Measurements from ENCODE around the gene WRNIP1.
"Not testable (repeated sequence)": the region's sequence is repeated elsewhere in the genome, so short reads cannot be mapped to it uniquely, and the experiment has no call there.

WRNIP1 gene

DNA sequence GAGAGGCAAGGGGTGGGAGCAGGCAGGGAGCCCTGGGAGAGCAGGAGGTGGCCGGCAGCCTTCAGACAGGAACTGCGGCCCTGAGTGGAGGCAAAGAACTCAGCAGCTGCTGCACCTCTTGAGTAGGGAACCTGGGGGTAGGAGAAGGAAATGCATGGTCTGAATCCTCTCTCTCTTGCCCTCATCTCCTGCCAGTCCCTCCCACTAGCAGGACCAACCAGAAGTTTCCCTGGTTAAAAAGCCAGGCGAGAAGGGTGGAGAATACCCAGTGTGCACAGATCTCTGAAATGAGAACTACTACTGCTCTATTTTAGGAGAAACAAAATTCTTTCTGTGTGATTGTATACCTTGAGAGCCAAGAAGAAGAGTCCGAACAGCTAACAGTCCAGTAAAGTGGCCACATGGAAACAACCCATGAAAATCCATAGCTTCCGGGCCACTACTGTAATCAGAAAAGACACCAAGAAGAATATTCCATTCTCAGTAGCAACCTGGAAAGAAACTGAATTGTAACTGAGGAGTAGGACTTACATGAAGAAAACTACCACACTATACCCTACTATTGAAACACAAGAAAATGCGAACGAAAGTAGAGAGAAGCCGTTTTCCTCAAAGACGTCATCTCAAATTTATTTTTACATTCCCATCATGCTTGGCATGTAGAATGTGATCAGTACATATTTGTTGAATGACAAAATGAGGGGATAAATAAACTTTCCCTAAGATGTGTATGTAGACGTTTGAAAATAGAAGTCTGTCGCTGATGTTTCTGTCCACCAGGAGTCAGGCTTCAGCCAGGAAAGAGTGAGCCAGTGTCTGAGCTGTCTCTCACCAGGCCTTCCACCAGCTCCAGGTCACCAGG is 25.6 kb downstream of the WRNIP1 start:
- DNase-seq, result peak; percentile 36

DNA sequence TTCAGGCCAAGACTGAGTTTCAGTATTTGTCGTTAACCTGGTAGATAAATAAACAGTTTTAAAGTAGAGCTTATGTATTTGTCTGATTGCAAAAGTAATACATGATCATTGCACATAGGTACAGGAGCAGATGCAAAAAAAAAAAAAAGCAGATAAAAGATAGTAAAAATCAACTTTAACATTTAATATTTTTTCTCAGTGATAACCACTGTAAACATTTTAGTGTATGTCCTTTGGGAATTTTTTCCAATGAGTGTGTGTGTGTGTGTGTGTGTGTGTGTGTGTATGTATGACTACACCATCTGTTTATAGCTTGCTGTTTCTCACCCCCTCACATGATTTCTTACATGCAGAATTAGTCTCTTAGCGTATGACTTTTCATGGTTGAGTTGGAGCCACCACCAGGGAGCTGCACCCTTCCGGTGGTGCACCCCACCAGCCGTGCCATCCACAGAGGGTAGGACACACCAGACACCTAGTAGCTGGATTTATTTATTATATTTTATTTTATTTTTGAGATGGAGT is 26.3 kb downstream of the WRNIP1 start:
- no peak for DNase-seq

DNA sequence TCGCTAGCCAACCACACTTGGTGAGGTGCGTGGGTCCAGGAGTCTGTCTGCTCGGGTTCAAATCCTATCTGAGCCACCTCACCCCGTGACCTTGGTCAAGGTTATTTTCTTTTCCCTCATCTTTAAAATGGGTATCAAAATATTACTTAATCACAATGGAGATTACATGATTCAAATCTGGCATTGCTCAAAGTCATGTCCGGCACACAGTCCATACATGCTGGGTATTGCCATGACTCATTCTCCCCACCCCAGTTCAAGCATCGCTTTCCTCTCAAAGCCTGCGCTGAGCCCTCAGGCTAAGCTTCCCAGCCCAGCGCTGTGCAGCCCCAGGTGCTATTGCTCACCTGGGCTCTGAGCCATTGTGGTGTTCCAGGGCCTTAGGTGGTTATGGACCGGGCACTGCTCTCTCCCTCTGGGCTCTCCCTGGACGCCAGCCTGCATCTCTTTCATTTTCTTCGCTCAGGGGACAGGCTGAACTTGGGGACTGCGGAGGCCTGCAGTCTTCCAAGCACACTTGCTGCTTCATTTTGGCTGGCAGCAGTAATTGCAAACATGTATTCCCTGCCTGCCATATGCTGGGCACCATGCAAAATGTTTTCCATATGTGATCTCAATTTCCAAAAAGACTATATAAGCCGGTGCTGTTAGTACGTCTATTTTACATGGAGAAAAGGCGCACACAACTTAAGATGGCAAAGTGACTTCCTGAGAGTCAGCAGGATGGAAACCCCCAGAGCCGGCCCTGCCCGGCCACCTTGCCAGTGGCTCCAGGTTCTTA is 27.3 kb downstream of the WRNIP1 start:
- no peak for DNase-seq

DNA sequence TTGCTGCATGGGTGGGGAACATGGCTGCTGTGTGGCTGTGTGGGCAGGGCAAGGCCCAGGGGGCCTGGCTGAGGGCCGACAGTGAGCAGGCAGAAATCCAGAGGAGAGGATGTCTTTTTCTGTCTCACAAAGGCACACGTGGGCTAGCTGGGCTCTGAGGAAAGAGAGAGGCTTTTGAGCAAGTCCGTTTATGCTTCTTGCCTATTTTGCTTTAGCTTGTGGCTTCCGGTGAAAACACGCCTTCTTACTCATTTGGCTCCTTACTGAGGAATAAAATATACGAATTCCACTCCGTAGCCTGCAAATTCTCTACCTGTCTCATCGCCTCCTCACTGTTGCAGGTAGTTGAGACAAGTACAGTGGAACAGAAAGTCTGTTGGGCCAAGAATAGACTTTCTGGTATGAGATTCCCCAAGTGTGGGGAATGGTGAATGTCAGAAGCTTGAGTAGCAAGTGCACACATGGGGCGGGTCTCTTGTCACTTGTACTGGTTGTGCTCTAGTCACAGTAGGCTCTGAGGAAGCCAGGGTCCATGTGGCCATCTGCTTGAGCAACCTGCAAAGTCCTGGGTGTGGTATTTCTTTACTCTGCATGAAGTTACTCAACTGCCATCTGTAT is 28.4 kb downstream of the WRNIP1 start:
- DNase-seq, result peak; percentile 12

DNA sequence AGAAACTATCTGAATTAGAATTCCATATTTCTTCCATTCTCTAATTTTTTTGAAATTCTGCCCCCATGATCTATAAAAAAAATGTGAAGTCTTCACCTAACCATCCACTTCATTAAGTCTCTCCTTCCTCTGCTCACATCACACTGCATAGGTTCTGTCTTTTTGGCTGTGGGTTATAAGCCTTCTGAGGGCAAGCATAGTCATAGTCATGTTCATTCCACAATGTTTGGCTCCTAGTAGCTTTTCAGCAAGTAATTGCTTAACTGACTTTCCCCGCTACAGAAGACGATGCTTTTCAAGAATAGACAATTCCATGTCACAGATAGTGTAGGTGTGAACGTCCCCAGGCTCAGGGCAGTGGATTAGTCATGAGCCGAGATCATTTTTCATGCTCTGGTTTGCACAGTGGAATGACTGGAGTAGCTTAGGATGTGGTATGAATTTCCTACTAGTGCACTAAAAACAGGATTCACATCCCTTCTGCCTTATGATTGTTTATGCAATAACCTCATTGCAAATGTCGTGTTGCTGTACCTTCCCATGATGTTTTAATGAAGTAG is 29.1 kb downstream of the WRNIP1 start:
- no peak for DNase-seq

DNA sequence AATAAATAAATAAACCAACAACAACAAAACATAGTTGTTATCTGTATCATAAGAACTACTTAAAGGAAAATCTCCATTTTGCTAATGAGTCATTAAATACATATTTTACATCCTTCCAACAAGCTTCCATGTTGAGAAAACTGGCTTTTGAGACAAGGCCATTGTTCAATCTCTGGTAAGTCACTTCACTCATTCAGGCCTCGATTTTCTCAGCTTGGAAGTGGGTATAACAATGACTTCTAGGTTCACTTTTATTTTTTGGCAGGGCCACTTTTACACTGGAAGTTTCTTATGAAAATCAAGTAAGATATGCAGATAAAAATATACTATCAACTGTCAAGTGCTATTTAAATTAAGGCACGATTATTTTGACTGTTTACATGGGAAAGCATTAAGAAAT is 30.0 kb downstream of the WRNIP1 start:
- no peak for DNase-seq

DNA sequence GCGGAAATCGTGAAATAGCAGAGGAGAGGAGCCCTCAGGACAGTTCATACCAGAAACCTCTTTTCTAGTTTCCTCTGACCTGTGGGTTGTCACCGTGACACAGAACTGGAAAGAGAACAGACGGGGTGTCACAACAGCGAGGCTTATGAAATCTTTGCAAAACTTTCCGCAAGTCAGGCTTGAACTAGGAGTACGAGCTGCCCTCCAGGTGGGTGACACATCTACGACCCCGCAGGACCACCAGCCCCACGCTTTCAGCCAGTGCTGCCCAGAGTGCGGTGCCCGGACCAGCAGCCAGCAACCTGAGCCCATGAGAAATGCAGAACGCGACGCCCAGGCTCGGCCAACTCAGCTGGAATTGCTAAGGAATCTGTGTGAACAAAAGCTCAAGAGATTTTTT is 30.8 kb downstream of the WRNIP1 start:
- DNase-seq, result no peak

DNA sequence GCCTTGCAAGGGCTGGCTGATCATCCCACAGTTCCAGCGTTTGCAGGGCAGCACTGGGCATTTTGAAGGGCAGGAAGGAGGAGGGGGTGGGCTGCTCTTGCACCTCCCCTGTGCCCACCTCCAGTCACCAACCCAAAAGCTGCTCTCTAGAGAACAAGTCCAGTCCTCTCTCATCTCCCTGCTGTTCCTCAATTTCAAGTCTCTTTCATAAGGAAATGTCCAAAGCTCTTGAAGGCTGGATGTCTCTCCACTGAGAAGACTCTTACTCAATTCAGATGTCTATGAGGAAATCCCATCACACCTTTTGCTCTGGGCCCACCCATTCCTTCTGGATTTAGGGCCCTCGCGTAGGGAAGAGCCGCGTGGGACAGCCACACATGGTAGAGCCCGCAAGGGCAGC is 31.7 kb downstream of the WRNIP1 start:
- no peak for DNase-seq

DNA sequence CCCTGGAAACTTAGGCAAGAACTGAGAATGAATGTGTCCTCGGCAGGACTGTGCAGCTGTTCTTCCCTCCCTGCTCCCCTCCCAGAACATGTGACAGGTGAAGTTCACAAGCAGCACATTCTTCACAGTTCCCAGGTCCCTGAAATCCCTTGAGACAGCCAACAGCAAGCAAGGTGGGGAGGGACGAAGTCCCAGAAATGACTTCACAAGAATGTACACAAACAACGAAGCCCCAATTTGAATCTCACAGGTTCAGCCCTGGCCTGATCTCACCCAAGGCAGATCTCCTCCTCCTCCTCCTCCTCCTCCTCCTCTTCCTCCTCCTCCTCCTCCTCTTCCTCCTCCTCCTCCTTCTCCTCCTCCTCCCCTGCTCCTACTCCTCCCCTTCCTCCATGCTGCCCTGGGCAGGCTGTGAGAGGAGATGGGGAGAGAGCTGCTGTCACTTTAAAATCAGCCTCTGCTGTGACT is 32.4 kb downstream of the WRNIP1 start:
- DNase-seq, result no peak

DNA sequence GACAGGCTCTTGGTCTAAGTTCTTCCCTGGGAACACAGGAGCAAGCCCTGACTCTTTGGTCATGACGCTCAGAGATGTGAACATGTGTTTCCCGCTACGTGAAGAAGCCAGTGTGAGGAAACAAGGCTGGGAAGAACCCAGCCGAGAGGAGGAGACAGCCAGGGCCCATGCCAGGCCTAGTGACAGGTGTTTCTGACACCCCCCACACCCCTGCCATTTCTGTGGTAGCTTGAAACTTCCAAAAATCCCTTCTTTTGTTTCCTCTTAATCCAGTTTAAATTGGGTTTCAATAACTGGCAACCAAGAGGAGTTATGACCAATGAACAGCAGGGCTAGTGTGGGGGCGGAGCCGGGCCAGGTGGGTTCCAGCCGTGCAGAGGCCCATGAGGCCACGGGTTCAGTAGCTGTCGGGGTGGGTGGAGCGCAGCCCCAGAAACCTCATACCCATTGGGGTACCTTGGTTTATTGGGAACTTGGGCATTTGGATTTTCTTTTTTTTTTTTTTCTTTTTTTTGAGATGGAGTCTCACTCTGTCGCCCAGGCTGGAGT is 33.5 kb downstream of the WRNIP1 start:
- DNase-seq, result no peak

DNA sequence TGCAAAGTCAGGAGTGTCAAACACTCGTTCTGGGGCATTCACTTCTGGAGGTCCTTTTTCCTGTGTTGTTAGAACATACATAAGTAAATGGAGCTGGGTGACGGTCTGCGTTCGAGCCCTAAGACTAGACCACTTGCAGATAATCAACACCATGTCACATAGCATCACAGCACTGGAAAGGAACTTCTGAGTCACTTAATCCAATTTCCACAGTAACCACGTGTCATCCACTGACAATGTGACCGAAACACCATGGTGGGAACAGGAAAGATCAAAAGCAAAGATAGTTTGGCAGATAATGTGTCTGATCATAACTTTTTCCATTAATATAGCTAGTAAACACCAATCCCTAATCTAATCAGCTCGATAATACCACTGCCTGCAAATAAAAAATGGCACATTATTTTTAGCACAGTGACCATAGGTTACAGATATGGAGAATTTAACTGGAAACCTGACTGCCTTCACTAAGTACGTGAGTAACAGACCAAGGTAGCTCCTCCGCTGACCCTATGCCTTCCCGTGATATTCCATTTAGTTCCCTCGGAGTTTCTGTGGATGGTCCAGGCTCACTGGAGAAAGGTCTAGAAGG is 34.8 kb downstream of the WRNIP1 start:
- no peak for DNase-seq

DNA sequence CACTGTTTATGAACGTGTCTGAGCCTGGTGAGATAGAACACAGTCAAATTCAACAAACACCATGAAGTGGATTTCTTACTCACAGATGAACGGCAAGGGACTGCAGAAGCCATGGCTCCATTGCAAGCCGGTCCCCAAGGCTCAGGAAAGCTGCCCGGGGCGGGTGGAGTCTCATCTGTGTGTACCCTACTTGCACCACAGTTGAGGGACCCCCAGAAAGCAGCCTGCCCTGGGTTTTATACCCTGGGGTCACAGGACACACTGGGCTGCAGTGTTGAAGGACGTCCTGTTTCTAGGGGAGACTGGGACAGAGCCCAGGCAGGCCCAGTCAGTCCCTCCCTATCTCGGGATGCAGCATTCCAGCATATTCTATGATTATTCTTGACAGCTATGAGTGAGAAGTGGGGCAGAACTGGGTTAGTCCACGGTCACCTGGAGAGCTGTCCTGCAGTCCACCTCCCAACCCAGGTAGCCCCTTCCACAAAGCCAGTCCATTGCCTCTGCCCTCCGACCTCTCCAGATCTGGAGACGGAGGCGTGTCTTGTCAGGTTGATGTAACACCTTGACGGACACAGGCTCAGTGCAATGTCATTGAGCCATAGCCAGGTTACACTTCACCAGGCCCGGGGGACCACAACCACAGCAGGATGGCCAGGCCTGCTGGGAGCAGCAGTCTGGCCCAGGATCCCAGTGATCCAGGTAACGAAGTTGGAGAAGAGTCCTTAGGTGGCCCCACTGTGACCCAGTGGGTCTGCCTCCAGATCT is 35.5 kb downstream of the WRNIP1 start:
- DNase-seq, result no peak

DNA sequence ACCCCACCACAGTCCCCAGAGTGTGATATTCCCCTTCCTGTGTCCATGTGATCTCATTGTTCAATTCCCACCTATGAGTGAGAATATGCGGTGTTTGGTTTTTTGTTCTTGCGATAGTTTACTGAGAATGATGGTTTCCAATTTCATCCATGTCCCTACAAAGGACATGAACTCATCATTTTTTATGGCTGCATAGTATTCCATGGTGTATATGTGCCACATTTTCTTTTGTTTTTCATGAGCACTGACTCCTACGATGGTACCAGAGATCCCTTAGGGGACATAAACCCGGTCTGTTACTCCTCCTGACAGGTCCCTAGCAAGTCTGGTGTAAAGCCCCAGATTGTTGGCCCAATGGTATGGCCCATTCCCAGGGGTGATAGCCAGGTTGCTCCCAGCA is 36.5 kb downstream of the WRNIP1 start:
- DNase-seq, result not testable (repeated sequence)

DNA sequence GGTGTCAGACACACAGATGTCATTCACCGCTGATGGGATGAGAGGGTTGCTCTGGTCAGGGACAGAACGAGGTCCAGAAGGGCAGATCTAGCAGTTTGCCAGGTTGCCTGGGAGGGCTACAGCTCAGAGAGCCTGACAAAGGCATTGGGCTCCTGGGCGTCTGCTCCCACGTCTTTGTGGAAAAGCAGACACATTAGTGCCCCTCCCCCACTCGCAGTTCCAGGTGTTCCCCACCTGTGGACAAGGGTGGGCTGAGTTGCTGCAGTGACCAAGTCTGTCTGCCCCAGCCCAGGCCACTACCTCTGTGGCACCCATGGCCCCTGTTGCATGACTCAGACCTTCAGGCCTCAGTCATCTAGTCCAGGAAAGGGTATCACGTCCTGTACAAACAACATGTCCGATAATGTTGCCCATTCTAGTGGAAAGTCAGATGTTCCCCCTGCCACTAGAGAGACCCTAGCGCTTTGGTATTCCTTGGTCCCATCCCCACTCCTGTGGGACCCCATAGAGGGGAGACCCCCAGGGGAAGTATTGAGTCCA is 37.4 kb downstream of the WRNIP1 start:
- no peak for DNase-seq

DNA sequence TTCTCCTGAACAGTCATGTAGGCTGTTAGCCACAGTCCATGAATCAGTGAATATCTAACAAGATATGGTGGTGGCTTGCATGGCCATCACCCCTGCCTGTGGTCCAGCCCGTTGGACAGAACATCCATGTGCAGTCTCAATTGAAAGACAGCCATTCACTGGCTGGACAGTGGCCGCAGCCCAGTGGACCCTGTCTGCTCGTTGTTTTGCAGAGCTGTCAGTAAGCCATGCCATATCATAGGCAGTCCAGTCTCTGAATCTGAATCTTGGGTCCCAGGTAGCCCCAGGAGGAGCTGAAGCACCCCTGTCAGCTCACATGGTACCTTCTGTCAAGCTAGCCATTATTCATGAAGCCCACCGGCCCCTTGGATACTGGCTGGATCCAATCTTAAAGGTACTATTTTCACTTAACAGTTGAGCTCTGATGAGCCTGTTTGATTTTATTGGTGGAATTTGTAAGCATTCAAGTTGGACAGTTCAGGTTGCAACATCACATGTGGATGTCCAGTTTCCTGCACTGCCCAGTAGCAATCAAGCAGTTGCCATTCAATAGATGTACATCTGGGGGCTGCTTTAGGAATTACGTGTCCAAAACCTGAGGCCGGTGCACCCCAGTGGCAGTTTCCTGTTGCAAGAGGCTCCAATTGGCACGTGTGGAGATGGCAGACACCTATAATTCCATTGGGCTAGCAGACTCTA is 38.7 kb downstream of the WRNIP1 start:
- DNase-seq, result no peak

DNA sequence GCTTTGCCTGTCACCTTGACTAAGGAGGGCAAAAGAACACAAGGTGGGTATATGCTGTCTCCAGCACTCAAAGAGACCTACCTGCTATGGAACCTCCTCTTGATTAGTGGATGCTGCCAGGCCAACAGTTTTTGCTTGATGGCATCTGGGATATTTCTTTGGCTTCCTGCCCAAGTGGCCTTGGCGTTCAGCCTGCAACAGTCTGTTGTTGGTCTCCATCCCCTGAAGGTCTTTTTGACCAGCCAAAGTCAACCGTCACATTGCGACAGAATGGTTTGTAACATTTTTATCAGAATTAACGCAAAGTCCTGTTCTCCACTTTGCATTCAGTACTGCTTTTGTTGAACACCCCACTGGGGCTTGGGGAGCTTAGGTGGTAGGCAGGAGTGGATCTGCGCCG is 39.3 kb downstream of the WRNIP1 start:
- no peak for DNase-seq

DNA sequence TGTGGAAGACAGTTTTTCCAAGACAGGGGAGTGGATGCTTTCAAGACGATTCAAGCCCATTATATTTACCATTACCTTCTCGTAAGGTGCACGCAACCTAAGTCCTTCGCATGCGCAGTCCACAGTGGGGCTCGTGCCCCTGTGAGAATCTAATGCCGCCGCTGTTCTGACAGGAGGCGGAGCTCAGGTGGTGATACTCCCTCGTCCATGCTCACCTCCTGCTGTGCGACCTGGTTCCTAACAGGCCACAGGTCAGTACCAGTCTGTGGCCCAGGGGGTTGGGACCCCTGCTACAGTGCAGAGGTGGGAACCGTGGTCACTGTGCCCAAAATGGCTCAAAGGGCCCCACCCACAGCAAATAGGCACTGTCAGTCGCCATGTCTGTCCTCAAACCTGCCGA is 39.8 kb downstream of the WRNIP1 start:
- no peak for DNase-seq

DNA sequence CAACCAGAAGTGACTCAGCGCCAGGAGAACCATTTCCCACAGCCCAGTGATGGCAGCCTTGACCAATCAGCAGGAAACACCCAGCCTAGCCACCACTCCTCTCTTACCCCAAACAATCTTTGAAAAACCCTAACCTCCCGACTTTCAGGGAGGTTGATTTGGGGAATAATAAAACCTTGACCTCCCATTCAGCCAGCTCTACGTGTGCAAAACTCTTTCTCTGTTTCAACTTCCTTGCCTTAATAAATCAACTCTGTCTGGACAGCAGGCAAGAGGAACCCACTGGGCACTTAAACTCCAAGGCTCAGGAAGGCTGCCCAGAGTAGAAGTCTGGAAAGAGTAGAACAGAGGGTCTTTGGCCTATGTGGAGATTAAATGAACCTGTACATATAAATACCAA is 41.5 kb downstream of the WRNIP1 start:
- DNase-seq, result no peak

DNA sequence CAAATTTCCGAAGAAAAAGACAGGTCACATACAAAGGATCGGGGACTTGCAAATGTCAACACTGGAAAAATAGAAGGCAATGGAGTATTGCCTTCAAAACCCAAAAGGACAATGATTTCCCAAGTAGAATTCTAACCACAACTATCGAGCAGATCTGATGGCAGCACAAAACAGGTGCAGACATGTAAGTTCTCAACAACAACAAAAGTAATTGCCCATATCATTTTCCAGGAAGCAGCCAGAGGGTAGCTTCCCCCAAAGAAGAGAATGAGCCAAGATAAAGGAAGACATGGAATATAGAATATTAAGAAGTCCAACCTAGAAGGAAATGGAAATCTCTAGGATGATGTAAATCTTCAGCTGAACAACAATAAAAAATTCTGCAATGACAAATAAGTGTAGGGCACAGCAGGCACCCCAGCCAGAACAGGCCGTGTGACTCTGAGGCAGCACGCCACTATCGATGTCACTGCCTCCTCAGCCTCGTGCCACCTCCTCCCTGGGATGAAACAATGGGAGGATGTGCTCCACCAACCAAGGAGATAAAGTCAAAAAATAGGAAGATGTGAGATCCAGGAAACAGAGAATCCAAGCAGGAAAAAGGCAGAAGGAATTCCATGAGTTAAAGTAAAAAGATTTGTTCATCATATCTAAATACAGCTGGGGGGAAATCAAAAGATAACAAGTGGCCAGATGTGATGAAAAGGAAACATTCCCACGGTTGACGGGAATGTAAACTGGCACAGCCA is 42.3 kb downstream of the WRNIP1 start:
- DNase-seq, result no peak

DNA sequence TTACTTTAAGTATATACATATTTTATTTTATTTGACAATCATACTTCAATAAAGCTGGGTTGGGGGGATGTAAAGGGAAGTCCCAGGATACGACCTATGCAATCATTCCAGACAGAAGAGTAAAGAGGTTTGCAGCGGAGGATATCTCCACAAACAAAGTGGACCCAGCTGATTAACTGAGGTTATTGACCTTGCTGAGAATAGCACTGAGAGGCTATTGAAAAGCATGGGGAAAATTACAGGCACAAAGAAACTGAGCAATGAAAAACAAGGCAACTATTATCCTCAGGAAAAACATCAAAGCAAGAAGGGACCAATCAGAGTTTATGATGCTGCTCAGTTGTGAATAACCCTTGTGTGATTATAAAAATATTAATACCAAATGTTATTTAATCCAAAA is 43.8 kb downstream of the WRNIP1 start:
- DNase-seq, result no peak
